HepG2 (cell line): Measurements from ENCODE around the gene PAK1. TPM values are rescaled to one million over a fixed set of nuclear protein-coding genes. Genes with fewer than 3 reads are reported as not detected.

Experiments used
- CREM ChIP-seq, 2 experiments: sonication (generic) in 1 of 2; formaldehyde crosslinking in 1 of 2; IDR thresholded peaks; 2 replicates each; pipeline versions ENCODE4 v1.4.0 to v1.6.1; 2016 to 2020; ENCODE audit warnings: antibody characterized with exemption in 1 of 2, mild to moderate bottlenecking in 1 of 2, missing genetic modification reagents in 1 of 2
- EHMT2 ChIP-seq: fragments of 200-600 bp; sonication (generic); IDR thresholded peaks from 2 replicates; pipeline ENCODE4 v1.7.0; 2017; ENCODE audit warnings: antibody characterized with exemption, low read depth, low read length, borderline replicate concordance
- FOXA1 ChIP-seq, 2 experiments: fragments of 450-650 bp in 1 of 2; sonication (generic) in 1 of 2; formaldehyde crosslinking in 1 of 2; IDR thresholded peaks; 2 replicates each; pipeline versions ENCODE4 v1.4.0 to v1.6.1; 2016 to 2020; ENCODE audit warnings: missing genetic modification reagents in 1 of 2
- HNRNPK ChIP-seq: fragments of 200-400 bp; formaldehyde crosslinking; IDR thresholded peaks from 2 replicates; pipeline ENCODE4 v1.6.1; 2018; ENCODE audit warnings: low read length, low read depth, moderate library complexity, mild to moderate bottlenecking; ENCODE audit not compliant: poor library complexity, severe bottlenecking
- HOXD1 ChIP-seq: sonication (generic); formaldehyde crosslinking; IDR thresholded peaks from 2 replicates; pipeline ENCODE4 v1.5.0; 2020; ENCODE audit warnings: missing genetic modification reagents
- JUNB ChIP-seq: sonication (generic); formaldehyde crosslinking; IDR thresholded peaks from 2 replicates; pipeline ENCODE4 v1.8.0; 2022; ENCODE audit warnings: missing genetic modification reagents, mild to moderate bottlenecking, borderline replicate concordance
- NCOA2 ChIP-seq: sonication (generic); formaldehyde crosslinking; IDR thresholded peaks from 2 replicates; pipeline ENCODE4 v1.8.0; 2022; ENCODE audit warnings: inconsistent platforms
- NR2C2 ChIP-seq: sonication (generic); formaldehyde crosslinking; IDR thresholded peaks from 2 replicates; pipeline ENCODE4 v1.4.0; 2020; ENCODE audit warnings: missing genetic modification reagents, mild to moderate bottlenecking, moderate library complexity, borderline replicate concordance
- NRL ChIP-seq: sonication (generic); formaldehyde crosslinking; IDR thresholded peaks from 2 replicates; pipeline ENCODE4 v1.5.0; 2020; ENCODE audit warnings: missing genetic modification reagents, mild to moderate bottlenecking, moderate library complexity, borderline replicate concordance
- PHF21A ChIP-seq: sonication (generic); formaldehyde crosslinking; IDR thresholded peaks from 2 replicates; pipeline ENCODE4 v1.5.0; 2020; ENCODE audit warnings: mild to moderate bottlenecking, missing genetic modification reagents
- PPARG ChIP-seq: conservative IDR thresholded peaks from 2 replicates; pipeline ENCODE4 v1.6.1; 2016; ENCODE audit warnings: missing biosample characterization, missing genetic modification reagents
- PTBP1 ChIP-seq: fragments of 200-400 bp; formaldehyde crosslinking; IDR thresholded peaks from 2 replicates; pipeline ENCODE4 v1.6.1; 2018; ENCODE audit warnings: low read length, low read depth; ENCODE audit not compliant: poor library complexity, severe bottlenecking
- RFX3 ChIP-seq: IDR thresholded peaks from 2 replicates; pipeline ENCODE4 v1.6.1; 2016; ENCODE audit warnings: missing biosample characterization, missing genetic modification reagents
- TAF15 ChIP-seq: fragments of 200-400 bp; formaldehyde crosslinking; IDR thresholded peaks from one replicate; pipeline ENCODE4 v1.6.1; 2018; ENCODE audit warnings: mild to moderate bottlenecking, low read depth, low read length; ENCODE audit not compliant: poor library complexity, severe bottlenecking
- ZFP1 ChIP-seq: IDR thresholded peaks from 2 replicates; pipeline ENCODE4 v1.6.1; 2016
- ZNF260 ChIP-seq: sonication (generic); formaldehyde crosslinking; IDR thresholded peaks from 2 replicates; pipeline ENCODE4 v1.4.0; 2020; ENCODE audit warnings: missing genetic modification reagents, low read depth, mild to moderate bottlenecking, borderline replicate concordance
- ZNF430 ChIP-seq: sonication (generic); formaldehyde crosslinking; IDR thresholded peaks from 2 replicates; pipeline ENCODE4 v1.9.0; 2021; ENCODE audit warnings: mild to moderate bottlenecking, missing genetic modification reagents
- ZNF558 ChIP-seq: sonication (generic); formaldehyde crosslinking; IDR thresholded peaks from 2 replicates; pipeline ENCODE4 v1.9.0; 2022; ENCODE audit warnings: mild to moderate bottlenecking, missing genetic modification reagents, borderline replicate concordance
- ZNF644 ChIP-seq: IDR thresholded peaks from 2 replicates; pipeline ENCODE4 v1.6.1; 2016; ENCODE audit warnings: low read depth
- ZNF766 ChIP-seq: sonication (generic); formaldehyde crosslinking; IDR thresholded peaks from 2 replicates; pipeline ENCODE4 v1.5.0; 2020; ENCODE audit warnings: missing genetic modification reagents, borderline replicate concordance
- ZNF780A ChIP-seq: sonication (generic); formaldehyde crosslinking; IDR thresholded peaks from 2 replicates; pipeline ENCODE4 v1.8.0; 2022; ENCODE audit warnings: mild to moderate bottlenecking, missing genetic modification reagents, moderate library complexity
- polyA plus RNA-seq, 8 experiments: library from polyadenylated mRNA; depleted of rRNA in 3 of 8; stranded (reverse) in 7 of 8; unstranded in 1 of 8; fragments of >200 nt; fragmentation: Illumina TruSeq in 4 of 8; extraction: Trizol in 4 of 8; gene quantifications; 2 replicates each; pipeline versions ENCODE4 v1.2.1 to v1.2.3, GENCODE V29; 2011 to 2016; ENCODE audit warnings: low read depth in 4 of 8, missing spikeins in 1 of 8, mixed read lengths in 1 of 8; ENCODE audit not compliant: insufficient read depth in 1 of 8
- total RNA-seq, 5 experiments: library from RNA; depleted of rRNA; stranded (reverse); fragments of >200 nt; fragmentation: Illumina TruSeq; extraction: Trizol; gene quantifications; 2 replicates each; pipeline ENCODE4 v1.2.3, GENCODE V29; 2016; ENCODE audit warnings: low read depth in 1 of 5
- TF ChIP-seq, protein P1 (sequence below): sonication (generic); formaldehyde crosslinking; conservative IDR thresholded peaks from 2 replicates; pipeline ENCODE4 v1.4.0; 2020; ENCODE audit warnings: missing genetic modification reagents
- TF ChIP-seq, protein P2 (sequence below): IDR thresholded peaks from 2 replicates; pipeline ENCODE4 v1.6.1; 2016; ENCODE audit warnings: missing biosample characterization, missing genetic modification reagents, low read depth
- TF ChIP-seq, protein P3 (sequence below): sonication (generic); formaldehyde crosslinking; IDR thresholded peaks from 2 replicates; pipeline ENCODE4 v1.8.1; 2022; ENCODE audit warnings: low read depth, mild to moderate bottlenecking, missing genetic modification reagents

PAK1 gene
- total and polyA plus RNA-seq, 2 of the 13 experiments (the other 11 are each of a cell fraction or from before 2014, with no cell fraction given), result 1.5 to 4.3 TPM

DNA sequence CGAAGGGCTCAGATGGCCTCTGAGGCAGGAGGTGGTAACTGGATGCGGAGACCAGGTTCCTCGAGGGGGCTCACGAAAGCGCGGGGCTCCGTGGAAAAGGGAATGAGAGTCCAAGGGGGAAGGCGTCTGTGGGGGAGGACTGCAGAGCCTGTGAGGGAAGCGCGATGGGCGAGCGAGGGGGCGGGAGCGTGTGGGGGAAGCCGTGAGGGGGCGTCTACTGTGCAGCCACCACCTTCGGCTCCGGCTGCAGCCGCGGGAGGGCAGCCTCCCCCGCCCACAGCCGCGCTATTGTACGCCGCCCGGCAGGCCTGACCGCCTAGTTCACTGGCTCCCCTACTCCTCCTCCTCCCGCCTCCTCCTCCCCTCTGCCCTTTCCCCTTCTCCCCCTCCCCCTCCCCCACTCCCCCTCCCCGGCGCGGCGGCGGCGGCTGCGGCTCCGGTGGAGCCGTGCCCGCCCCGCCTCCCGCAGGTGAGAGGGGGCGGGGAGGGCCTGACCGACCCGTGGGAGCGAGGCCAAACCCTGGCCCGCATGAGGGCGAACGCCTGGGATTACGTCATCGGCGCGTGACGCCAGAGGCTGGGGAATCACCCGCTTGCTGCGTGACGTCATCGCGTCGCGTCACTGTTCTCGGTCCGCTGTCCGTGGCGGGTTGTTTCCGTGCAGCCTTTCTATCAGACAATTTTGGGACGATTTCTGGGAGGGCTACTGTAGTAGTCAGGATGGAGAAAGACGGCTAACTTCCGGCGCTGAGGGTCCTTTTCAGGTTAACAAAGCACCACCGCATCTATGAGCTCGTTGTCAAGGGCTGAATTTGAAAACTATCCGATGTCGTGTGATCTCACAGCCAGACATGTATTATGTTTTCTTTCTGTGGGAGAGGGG, at the start of gene PAK1 (continued):
- TF ChIP-seq RFX3 (CRISPR knock-in tag), result no peak
- no peak for TF ChIP-seq NCOA2 (CRISPR knock-in tag)
- TF ChIP-seq PPARG (CRISPR knock-in tag), result no peak
- TF ChIP-seq ZNF260, result no peak
- no peak for TF ChIP-seq FOXA1 (IDR thresholded peaks at IDR 0.05)
- no peak for TF ChIP-seq FOXA1 (CRISPR knock-in tag; IDR thresholded peaks at IDR 0.05)
- no peak for TF ChIP-seq ZNF430
- TF ChIP-seq HOXD1 (CRISPR knock-in tag), result no peak
- no peak for TF ChIP-seq JUNB
- peak; percentile 69 for TF ChIP-seq PTBP1
- TF ChIP-seq PHF21A, result no peak
- TF ChIP-seq EHMT2, result no peak
- 0 out of 2 replicates have a peak, but pooled peaks have one; percentile 17 for TF ChIP-seq NRL (CRISPR knock-in tag)
- no peak for TF ChIP-seq ZNF644 (CRISPR knock-in tag)
- no peak for TF ChIP-seq ZNF558 (CRISPR knock-in tag)
- TF ChIP-seq, protein P1, sequence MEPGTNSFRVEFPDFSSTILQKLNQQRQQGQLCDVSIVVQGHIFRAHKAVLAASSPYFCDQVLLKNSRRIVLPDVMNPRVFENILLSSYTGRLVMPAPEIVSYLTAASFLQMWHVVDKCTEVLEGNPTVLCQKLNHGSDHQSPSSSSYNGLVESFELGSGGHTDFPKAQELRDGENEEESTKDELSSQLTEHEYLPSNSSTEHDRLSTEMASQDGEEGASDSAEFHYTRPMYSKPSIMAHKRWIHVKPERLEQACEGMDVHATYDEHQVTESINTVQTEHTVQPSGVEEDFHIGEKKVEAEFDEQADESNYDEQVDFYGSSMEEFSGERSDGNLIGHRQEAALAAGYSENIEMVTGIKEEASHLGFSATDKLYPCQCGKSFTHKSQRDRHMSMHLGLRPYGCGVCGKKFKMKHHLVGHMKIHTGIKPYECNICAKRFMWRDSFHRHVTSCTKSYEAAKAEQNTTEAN (CRISPR knock-in tag), result no peak
- TF ChIP-seq NR2C2 (CRISPR knock-in tag), result peak; percentile 57; the same call in 1 of the 2 replicates
- no peak for TF ChIP-seq ZNF780A (CRISPR knock-in tag)
- TF ChIP-seq ZNF766 (CRISPR knock-in tag), result no peak
- peak; percentile 98 for TF ChIP-seq HNRNPK
- TF ChIP-seq ZFP1 (CRISPR knock-in tag), result no peak
- TF ChIP-seq, protein P2, sequence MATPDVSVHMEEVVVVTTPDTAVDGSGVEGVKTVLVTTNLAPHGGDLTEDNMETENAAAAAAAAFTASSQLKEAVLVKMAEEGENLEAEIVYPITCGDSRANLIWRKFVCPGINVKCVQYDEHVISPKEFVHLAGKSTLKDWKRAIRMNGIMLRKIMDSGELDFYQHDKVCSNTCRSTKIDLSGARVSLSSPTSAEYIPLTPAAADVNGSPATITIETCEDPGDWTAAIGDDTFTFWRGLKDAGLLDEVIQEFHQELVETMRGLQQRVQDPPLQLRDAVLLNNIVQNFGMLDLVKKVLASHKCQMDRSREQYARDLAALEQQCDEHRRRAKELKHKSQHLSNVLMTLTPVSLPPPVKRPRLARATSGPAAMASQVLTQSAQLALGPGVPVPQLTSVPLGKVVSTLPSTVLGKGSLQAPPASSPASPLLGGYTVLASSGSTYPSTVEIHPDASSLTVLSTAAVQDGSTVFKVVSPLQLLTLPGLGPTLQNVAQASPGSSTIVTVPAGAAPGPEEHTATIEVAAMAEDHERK (CRISPR knock-in tag), result no peak
- TF ChIP-seq, protein P3, sequence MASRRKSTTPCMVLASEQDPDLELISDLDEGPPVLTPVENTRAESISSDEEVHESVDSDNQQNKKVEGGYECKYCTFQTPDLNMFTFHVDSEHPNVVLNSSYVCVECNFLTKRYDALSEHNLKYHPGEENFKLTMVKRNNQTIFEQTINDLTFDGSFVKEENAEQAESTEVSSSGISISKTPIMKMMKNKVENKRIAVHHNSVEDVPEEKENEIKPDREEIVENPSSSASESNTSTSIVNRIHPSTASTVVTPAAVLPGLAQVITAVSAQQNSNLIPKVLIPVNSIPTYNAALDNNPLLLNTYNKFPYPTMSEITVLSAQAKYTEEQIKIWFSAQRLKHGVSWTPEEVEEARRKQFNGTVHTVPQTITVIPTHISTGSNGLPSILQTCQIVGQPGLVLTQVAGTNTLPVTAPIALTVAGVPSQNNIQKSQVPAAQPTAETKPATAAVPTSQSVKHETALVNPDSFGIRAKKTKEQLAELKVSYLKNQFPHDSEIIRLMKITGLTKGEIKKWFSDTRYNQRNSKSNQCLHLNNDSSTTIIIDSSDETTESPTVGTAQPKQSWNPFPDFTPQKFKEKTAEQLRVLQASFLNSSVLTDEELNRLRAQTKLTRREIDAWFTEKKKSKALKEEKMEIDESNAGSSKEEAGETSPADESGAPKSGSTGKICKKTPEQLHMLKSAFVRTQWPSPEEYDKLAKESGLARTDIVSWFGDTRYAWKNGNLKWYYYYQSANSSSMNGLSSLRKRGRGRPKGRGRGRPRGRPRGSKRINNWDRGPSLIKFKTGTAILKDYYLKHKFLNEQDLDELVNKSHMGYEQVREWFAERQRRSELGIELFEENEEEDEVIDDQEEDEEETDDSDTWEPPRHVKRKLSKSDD, result peak; percentile 99
- no peak for TF ChIP-seq TAF15
- TF ChIP-seq CREM (IDR thresholded peaks at IDR 0.05), result peak; percentile 92
- TF ChIP-seq CREM (CRISPR knock-in tag; IDR thresholded peaks at IDR 0.05), result peak; percentile 70; the same call in 1 of the 2 replicates
